Astrocyte of the spinal cord (primary cell): ENCODE data around the gene CEP83.
A peak's percentile ranks its signal among the peaks of the same experiment; 100 is the strongest.

Experiments used
- DNase-seq: peaks from one replicate; pipeline ENCODE4 v3.0.0; 2011; ENCODE audit warnings: low read depth, low spot score
- H3K4me3 ChIP-seq: 2 replicates; pipeline ENCODE4 v1.5.1; 2011; ENCODE audit warnings: low read depth, mild to moderate bottlenecking, low read length, moderate library complexity
- in situ Hi-C: cut with HindIII; loops from 2 replicates; pipeline ENCODE4 v1.10.0; 2017; ENCODE audit warnings: low sequenced_read_pairs
- TF ChIP-seq, protein P1 (sequence below): IDR thresholded peaks from 2 replicates; pipeline ENCODE4 v1.5.1; 2012; ENCODE audit warnings: low read depth, mild to moderate bottlenecking, low read length, inconsistent platforms

The CEP83 gene, protein sequence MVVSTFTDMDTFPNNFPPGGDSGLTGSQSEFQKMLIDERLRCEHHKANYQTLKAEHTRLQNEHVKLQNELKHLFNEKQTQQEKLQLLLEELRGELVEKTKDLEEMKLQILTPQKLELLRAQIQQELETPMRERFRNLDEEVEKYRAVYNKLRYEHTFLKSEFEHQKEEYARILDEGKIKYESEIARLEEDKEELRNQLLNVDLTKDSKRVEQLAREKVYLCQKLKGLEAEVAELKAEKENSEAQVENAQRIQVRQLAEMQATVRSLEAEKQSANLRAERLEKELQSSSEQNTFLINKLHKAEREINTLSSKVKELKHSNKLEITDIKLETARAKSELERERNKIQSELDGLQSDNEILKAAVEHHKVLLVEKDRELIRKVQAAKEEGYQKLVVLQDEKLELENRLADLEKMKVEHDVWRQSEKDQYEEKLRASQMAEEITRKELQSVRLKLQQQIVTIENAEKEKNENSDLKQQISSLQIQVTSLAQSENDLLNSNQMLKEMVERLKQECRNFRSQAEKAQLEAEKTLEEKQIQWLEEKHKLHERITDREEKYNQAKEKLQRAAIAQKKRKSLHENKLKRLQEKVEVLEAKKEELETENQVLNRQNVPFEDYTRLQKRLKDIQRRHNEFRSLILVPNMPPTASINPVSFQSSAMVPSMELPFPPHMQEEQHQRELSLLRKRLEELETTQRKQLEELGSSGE

DNA sequence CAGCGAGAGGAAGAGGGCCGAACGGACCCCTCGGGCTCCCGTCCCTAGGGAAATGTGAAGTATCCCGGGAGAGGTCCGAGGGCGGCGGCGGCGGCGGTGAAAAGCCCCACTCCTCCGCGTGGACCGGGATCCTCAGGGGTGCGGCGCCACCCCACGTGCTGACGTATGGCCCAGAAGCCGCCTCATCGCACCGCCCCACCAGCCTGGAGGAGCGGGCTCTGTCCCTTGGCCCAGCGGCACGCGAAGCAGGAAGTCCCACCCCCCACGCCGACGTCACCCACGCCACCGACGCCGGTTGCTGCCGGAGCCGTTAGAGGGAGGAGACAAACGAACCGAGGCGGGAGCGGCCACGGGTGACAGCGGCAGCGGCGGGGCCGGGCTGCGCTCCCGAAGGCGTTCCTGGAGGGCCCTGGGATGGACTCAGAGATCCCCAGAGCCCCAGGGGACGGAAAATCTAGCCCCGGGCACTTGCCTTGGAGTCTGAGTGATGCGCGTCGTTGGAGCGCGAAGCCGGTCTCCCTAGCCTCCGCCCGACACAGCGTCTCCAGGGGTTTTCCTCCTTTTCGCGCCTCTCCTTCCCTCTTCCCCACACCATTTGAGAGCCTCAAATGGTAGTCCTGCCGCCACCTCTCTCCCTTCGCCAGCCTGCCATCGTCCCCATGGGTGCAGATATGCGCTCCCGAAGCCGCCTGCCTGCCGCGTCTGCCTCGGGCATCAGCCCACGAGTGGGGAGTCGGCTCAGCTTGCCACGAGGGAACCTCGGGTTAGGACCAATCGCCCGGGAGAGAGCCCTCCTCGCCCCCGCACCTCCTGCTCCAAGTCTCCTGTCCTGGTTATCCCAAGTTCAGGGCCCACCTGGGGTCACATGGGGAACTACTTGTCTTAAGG lies at the start of gene CEP83:
CEP83 (minus strand) TSS at position 140 of the 888 bp plus-strand sequence. CDS start 47,377 bp downstream, outside the sequence.
- DNase-seq, result peak; percentile 93
- in situ Hi-C loops, result no loop called here
- H3K4me3 ChIP-seq, result peak within 1 kb of the TSS; percentile 94
- TF ChIP-seq, protein P1, sequence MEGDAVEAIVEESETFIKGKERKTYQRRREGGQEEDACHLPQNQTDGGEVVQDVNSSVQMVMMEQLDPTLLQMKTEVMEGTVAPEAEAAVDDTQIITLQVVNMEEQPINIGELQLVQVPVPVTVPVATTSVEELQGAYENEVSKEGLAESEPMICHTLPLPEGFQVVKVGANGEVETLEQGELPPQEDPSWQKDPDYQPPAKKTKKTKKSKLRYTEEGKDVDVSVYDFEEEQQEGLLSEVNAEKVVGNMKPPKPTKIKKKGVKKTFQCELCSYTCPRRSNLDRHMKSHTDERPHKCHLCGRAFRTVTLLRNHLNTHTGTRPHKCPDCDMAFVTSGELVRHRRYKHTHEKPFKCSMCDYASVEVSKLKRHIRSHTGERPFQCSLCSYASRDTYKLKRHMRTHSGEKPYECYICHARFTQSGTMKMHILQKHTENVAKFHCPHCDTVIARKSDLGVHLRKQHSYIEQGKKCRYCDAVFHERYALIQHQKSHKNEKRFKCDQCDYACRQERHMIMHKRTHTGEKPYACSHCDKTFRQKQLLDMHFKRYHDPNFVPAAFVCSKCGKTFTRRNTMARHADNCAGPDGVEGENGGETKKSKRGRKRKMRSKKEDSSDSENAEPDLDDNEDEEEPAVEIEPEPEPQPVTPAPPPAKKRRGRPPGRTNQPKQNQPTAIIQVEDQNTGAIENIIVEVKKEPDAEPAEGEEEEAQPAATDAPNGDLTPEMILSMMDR, result no peak

DNA sequence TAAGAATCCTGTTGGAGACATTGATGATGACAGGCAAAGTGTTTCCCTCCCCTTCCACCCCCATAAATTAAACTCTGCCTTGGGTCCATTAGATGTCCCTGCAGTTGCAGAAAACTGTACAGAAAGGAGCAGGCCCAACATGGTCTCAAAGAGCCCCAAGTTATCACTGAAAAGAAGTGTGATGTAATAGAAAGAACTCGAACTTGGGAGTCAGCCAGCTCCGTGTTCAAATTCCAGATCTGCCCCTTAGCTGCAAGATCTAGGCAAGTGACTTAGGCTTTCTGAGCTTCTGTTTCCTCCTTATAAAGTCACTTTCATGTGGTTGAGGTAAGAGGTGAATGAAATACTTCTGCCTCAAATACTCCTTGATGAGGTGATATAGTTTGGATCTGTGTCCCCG lies 49.6 kb upstream of the CEP83 start:
- in situ Hi-C loops, result no loop called here
- no peak for DNase-seq
- TF ChIP-seq, protein P1, result no peak
- no peak overlapping the region for H3K4me3 ChIP-seq

DNA sequence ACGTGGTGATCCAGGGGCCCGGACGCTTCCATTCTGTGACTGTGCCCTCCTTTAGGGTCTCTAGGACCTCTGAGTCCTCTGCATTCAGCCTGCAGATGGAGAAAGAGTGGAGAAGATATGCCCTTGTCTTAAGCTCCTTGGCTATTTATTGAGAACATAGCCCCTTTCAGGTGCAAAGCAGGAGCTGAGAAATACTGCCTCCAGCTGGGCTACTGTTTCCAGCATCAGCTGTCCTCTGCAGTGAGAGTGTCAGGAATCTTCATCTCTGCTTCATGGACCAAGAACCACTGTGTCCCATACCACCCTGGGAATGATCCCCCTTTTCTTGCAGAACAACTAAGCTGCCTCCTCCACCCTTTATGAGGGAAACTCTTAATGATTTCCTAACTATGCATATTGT lies 47.8 kb upstream of the CEP83 start:
- TF ChIP-seq, protein P1, result no peak
- no peak for DNase-seq
- no peak overlapping the region for H3K4me3 ChIP-seq
- in situ Hi-C loops, result no loop called here

DNA sequence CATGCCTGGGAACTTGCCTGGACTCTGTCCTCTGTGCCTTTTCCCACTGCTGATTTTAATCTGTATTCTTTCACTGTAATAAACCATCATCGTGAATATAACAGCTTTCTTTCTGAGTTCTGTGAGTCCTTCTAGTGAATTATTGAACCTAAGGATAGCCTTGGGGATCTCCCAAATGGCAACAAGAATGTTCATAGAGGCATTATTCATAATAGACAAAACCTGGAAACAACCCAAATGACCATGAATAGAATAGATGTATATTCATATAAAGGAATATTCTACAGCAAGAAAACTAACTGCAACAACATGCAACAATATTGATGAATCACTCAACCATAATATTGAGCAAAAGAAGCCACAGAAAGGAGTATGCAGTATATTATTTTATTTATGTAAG lies 44.7 kb upstream of the CEP83 start:
- DNase-seq, result no peak
- in situ Hi-C loops, result no loop called here
- TF ChIP-seq, protein P1, result no peak
- no peak overlapping the region for H3K4me3 ChIP-seq

DNA sequence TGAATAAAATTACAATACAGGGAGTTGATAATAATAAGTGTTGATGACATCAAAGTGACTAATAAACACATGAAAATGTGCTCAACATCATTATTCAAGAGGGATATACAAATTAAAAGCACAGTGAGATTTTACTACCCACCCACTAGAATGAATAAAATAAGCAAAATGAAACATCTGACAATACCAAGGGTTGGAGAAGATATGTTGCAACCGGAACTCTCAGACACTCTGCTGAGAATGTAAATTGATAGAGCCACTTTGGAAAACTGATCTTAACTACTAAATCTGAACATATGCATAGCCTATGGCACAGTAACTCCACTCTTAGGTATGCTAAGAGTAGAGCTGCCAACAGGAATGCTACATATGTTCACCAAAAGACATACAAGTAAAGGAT lies 44.0 kb upstream of the CEP83 start:
- DNase-seq, result no peak
- in situ Hi-C loops, result no loop called here
- H3K4me3 ChIP-seq, result no peak overlapping the region
- TF ChIP-seq, protein P1, result no peak
